Renal cortical epithelial cell (primary cell): ENCODE measurements around the gene HOXA9. TPM values are rescaled to one million over a fixed set of nuclear protein-coding genes. Genes with fewer than 3 reads are reported as not detected.

Experiments used
- DNase-seq: peaks from one replicate; pipeline ENCODE4 v3.0.0-alpha.2; 2011; ENCODE audit warnings: low read depth
- total RNA-seq: library from RNA; depleted of rRNA; stranded (reverse); fragments of >200 nt; gene quantifications from 2 replicates; pipeline ENCODE4 v1.2.3, GENCODE V29; 2014

Gene HOXA9
- total RNA-seq = 22.6 and 70.8 TPM in 2 replicates

DNA sequence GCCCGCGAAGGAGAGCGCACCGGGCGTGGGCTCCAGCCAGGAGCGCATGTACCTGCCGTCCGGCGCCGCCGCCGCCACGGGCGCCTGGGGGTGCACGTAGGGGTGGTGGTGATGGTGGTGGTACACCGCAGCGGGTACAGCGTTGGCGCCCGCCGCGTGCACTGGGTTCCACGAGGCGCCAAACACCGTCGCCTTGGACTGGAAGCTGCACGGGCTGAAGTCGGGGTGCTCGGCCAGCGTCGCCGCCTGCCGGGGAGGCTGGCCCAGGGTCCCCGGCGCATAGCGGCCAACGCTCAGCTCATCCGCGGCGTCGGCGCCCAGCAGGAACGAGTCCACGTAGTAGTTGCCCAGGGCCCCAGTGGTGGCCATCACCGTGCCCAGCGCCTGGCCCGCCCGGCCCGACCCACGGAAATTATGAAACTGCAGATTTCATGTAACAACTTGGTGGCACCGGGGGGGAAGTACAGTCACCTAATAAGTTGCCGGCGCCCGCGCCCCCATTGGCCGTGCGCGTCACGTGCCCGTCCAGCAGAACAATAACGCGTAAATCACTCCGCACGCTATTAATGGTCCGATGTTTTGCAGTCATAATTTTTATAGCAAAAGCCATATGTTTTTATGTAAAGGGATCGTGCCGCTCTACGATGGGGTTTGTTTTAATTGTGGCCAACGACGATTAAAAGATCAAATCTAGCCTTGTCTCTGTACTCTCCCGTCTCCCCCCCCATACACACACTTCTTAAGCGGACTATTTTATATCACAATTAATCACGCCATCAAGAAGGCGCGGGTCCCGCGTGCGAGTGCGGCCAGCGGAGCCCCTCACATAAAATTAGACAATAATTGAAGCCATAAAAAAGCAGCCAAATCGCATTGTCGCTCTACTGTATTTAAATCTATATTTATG lies at the start of gene HOXA9:
Gene HOXA9 (minus strand): TSS at position 449 of the 907 bp plus-strand sequence. CDS start 80 bp downstream, at position 369.
- DNase-seq = peak; percentile 80

GRCh38 chr7:27214239-27214950 lies 49.1 kb upstream of the HOXA9 start:
- no peak for DNase-seq

DNA sequence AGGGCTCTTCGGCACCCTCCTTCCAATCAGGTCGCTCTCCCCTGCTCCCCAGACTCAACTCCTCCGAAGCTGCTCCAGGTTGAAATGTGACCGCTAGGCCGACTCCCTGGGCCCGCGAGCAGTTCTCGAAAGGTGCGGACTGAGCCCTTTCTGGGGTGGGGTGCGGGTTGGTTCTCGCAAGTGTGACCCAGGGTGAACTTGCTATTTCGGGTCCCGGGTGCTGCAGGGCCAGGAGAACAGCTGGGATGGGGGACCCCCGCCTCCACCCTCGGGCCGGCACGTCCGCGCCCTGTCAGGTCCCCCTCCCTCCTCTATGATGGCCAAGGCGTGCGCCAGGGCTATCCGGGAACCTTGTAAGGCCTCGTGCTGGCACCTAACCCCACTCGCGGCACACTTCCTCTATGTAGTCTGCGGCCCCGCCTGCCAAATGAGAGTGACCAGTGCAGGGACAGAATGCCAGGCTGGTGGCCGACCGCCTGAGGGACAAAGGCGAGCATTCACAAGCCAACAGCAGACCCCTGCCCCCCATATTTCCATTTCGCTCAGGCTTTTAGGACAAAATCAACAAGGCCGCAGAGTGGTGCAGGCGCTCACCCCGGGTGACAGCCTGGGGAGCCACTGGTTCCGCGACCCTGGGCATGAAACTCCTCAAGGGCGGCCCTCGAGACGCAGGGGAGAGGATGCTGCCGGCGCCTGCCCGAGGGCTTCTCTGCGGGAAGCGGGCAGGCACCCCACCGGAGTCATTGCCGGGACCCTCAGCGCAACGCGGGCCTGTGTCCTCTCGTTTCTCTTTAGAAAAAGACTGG lies 48.3 kb upstream of the HOXA9 start:
- no peak for DNase-seq

- DNase-seq = no peak
Observed at GRCh38 chr7:27212497-27213432, 47.4 kb upstream of the HOXA9 start.

DNA sequence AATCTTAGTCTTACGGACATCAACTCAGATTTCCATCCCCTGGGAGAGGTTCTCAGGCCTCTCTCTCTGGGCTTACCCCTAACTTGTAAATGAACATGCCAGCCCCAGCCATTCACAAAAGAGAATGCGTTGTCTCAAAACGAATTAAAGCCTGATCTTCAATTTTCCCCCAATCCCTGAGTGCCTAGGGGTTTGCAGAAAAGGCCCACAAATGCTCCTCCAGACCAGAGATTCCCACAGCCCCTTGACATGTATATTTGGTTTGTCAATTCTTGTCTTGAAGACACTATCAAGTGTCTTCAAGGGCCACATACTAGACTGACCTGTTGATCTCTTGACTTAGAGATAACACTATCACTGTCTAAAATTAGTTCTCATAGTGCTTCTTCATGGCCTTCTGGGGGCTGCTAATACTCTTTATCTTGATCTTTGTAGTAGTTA lies 46.4 kb upstream of the HOXA9 start:
- DNase-seq = no peak

- no peak for DNase-seq
Observed at GRCh38 chr7:27211084-27211446, 45.7 kb upstream of the HOXA9 start.

- no peak for DNase-seq
Observed at GRCh38 chr7:27210441-27211083, 45.2 kb upstream of the HOXA9 start.

DNA sequence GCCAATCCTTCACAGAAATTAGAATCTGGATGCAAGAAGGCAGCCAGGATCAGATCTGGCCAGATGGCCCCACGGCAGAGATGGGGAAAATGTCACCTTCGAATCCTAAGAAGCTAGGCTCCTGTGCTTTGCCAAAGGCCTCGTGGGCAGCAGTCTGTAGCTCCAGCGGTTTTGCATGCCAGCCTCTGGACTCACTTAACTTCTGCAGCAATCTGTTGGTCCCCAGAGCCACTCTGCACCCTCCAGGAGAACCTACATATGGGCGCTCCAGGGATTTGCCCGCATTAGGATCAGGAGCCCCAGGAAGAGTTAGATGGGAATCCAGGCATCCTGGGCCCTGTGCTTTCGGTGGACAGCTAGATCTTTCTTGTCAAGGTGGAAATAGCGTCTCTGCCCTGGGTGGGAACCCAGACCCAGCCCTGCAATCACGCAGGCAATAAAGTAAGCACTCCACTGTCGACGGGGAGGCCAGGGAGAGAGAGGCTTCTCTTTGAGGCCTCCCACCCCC lies 44.6 kb upstream of the HOXA9 start:
- no peak for DNase-seq

DNA sequence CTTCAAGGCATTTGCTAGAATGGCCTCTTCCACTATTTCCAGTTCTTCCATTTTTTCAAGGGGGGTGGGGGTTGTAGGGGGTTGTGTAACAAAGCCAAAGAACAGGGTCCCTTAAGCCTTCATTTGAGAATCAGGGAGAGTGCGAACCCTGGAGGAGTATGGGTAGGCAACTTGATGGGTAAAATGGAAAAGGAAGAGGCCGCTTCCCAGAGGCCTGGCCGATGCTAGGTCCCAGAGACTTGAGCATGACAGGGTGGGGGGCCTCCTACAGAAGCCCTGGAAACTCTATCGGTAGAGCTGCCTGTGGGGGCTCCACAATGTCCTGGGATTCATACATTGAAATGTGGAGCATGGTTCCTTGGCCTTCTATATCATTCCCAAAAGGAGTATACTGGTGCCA lies 43.7 kb upstream of the HOXA9 start:
- no peak for DNase-seq

- no peak for DNase-seq
Observed at GRCh38 chr7:27207348-27207985, 42.1 kb upstream of the HOXA9 start.

- DNase-seq = no peak
Observed at GRCh38 chr7:27205325-27206280, 40.3 kb upstream of the HOXA9 start.

DNA sequence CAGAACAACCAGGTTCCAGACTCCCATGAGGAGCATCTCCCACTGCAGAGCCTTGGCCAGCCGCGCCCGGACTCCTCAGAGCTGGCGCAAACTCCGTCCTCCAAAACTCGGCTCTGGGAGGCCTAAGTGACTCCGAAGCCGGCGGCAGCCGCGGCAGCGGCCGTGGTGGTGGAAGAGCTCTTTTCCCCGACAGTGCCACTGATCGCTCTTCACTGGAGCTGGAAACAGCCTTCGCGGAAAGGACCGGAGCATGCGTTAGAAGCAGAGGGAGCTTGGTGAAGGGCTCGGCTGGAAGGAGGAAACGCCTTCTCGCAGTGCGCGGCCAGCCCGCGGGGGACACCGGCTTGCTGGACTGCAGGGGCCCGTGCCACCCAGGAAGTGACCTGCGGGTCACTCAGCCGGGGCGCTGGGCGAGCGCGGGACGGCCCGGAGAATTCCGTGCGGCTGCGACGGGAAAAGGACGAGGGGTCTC lies 39.5 kb upstream of the HOXA9 start:
- no peak for DNase-seq

- DNase-seq = no peak
Observed at GRCh38 chr7:27203964-27204594, 38.7 kb upstream of the HOXA9 start.

GRCh38 chr7:27203365-27203953 lies 38.1 kb upstream of the HOXA9 start:
- no peak for DNase-seq

- no peak for DNase-seq
Observed at GRCh38 chr7:27202862-27203134, 37.5 kb upstream of the HOXA9 start.

DNA sequence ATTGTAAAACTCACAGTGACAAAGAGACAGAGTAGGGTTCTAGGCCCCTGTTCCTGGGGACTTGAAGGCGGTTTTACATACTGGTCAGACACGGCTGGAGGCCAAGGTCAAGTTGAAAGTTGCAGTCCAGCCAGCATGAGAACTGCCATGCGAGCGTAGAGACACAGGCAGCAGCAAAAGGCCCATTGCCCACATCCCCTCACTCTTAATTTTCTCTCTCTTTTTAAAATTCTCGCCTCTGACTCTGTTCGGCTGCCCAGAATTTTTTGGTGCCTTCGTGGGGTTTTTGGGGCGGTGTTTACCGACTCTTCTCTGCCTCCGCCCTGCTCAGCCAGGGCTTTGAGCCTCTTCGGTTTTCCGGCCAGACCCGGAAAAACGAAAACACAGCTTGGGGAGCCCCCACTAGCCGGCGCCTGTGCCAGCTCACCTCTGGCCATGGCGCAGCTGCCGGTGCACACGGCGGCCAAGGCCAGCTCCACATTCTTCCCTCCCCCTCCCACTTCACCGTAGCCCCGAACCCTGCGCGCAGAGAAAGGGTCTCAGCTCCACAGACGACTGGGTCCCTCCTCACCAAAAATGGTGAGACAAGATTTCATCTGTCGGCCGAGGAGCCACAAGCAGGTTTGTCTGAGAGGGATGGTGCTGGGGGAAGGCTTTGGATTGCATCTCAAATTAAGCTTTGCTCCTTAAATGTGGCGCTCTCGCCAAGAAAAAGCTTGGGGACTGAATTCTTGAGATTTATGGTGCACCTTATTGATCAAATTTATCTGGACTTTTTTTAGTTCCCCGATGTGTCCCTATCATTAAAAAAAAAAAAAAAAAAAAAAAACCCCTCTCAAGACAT lies 36.9 kb upstream of the HOXA9 start:
- DNase-seq = no peak

GRCh38 chr7:27201580-27202017 lies 36.3 kb upstream of the HOXA9 start:
- no peak for DNase-seq
